Heart left ventricle (tissue), 16 donors: Measurements from ENCODE around the gene VASN. TPM values are rescaled to one million over a fixed set of nuclear protein-coding genes. Genes with fewer than 3 reads are reported as not detected.

Source experiments
- ATAC-seq, 4 donors: fragments of 200-7000 bp; cut with Tn5 transposase; one replicate each; pipeline ENCODE4 v1.9.1; 2020 to 2022; ENCODE audit warnings: moderate library complexity in 4 of 4, mild to moderate bottlenecking in 3 of 4, moderate number of reproducible peaks in 1 of 4
- DNase-seq, 5 donors: peaks; one replicate each; pipeline ENCODE4 v3.0.0-alpha.2; 2020
- H3K27ac ChIP-seq, 12 donors: fragments of 200-600 bp; sonication (generic) in 4 of 12; one replicate each; pipeline versions ENCODE4 v1.5.0 to v1.8.0; 2016 to 2022; ENCODE audit warnings: mild to moderate bottlenecking in 2 of 12
- H3K27me3 ChIP-seq, 9 donors: fragments of 200-600 bp; sonication (generic) in 2 of 9; one replicate each; pipeline versions ENCODE4 v1.5.1 to v1.8.0; 2016 to 2022; ENCODE audit warnings: mild to moderate bottlenecking in 3 of 9
- H3K36me3 ChIP-seq, 9 donors: fragments of 200-600 bp; sonication (generic) in 2 of 9; one replicate each; pipeline versions ENCODE4 v1.5.0 to v1.8.0; 2018 to 2022; ENCODE audit warnings: mild to moderate bottlenecking in 2 of 9
- H3K4me1 ChIP-seq, 12 donors: fragments of 200-600 bp; sonication (generic) in 4 of 12; one replicate each; pipeline versions ENCODE4 v1.5.0 to v1.8.0; 2016 to 2022; ENCODE audit warnings: mild to moderate bottlenecking in 3 of 12
- H3K4me3 ChIP-seq, 12 donors: fragments of 200-600 bp; sonication (generic) in 4 of 12; one replicate each; pipeline versions ENCODE4 v1.5.0 to v1.8.0; 2017 to 2022; ENCODE audit warnings: mild to moderate bottlenecking in 9 of 12, moderate library complexity in 4 of 12
- H3K9me3 ChIP-seq, 12 donors: fragments of 200-600 bp; sonication (generic) in 4 of 12; one replicate each; pipeline versions ENCODE4 v1.5.0 to v1.8.0; 2016 to 2022; ENCODE audit warnings: mild to moderate bottlenecking in 1 of 12
- CTCF ChIP-seq, 12 donors: fragments of 200-600 bp; sonication (generic) in 4 of 12; IDR thresholded peaks; one replicate each; pipeline versions ENCODE4 v1.5.0 to v1.8.0; 2018 to 2022; ENCODE audit warnings: antibody characterized with exemption in 12 of 12, mild to moderate bottlenecking in 5 of 12
- POLR2A ChIP-seq, 2 donors: fragments of 450-650 bp; IDR thresholded peaks; one replicate each; pipeline ENCODE4 v1.6.1; 2017; ENCODE audit warnings: antibody characterized with exemption in 2 of 2, mild to moderate bottlenecking in 2 of 2, moderate library complexity in 2 of 2
- WGBS, 4 donors: extraction: QIAGEN DNeasy Blood & Tissue Kit in 2 of 4; methylation state at CpG; one replicate each; pipeline versions ENCODE4 v1.1.5 to v1.1.7; 2013 to 2018; 5-methylcytosine and 5-hydroxymethylcytosine counted together
- intact Hi-C, 10 donors: fragments of 100-400 bp; cut with DNase I; formaldehyde crosslinking; loops; one replicate each; pipeline versions ENCODE4 v1.11.1 to v1.14.2; 2022
- polyA plus RNA-seq, 2 donors: library from polyadenylated mRNA; stranded (reverse); fragments of 200-250 nt; gene quantifications; one replicate each; pipeline ENCODE4 v1.2.3, GENCODE V29; 2013
- total RNA-seq, 9 donors: library from RNA; depleted of rRNA in 2 of 9; stranded (reverse); fragments of >200 nt in 2 of 9; fragmentation: NEBNext Ultra II Directional in 3 of 9; extraction: Animal tissue kit (Norgen Biotek cat#: 25700) in 3 of 9; gene quantifications; one replicate each; pipeline versions ENCODE4 v1.1.0 to v1.2.4, GENCODE V29; 2016 to 2023
- donor health status: ischemic (EF 13 %, LVEDD 7.1; RV severe dilation, severe dysfunction).
- donor health status: healthy with polysubstance abuse.
- donor health status: DM: no; HTN: yes; CAD: no.
- donor health status: DM: no; HTN: no; CAD: no.
- donor health status: ischemic (EF 25% LVEDD 6.9; RV normal size, moderate dysfunction).
- donor health status: ischemic (EF 25% LVEDD 5.7; RV mildly dilated, moderate dysfunction).
- donor health status: healthy.
- donor health status: DM: yes; HTN: yes; CAD: no.
- donor health status: ischemic (EF 35%, LVEDD 5.7; RV mildly dilated, moderate dysfunction).
- donor health status: nonischemic (EF 11% LVEDD 7.7; RV severe dilation, severe dysfunction).
- donor health status: DM: yes; HTN: yes; CAD: no.
- donor health status: PGD.
- donor health status: ischemic (EF 29% LVEDD 5.4; RV normal size, mild dysfunction).
- donor health status: nonischemic (EF 23%, LVEDD 6.1; RV moderate dilation, normal function).

VASN gene
- total and polyA plus RNA-seq, 11 donors = 3.8 to 20.0 (median 6.2) TPM

GRCh38 chr16:4334724-4335495, 36.7 kb upstream of the VASN start:
- H3K27me3 ChIP-seq = no peaks in the 10 kb centered on the region
- H3K27ac ChIP-seq = no peak overlapping the region
- intact Hi-C loops = loop anchor here in 6 of 10 donors (5.0 to 10.0 kb wide), 4 partner anchors 130 to 350 kb away; no protein-coding TSS in a partner anchor
- H3K4me3 ChIP-seq = no peak overlapping the region
- peaks cover 0 to 30% (median 14%) of the 10 kb centered on the region in 12 donors for H3K4me1 ChIP-seq
- DNase-seq (no peak), ATAC-seq (no peak)
- 86 to 93% (median 88%) methylated on average over 23 to 32 of the region's 32 CpGs for WGBS, 4 donors
- TF ChIP-seq CTCF (IDR thresholded peaks at IDR 0.05) (no peak), POLR2A (IDR thresholded peaks at IDR 0.05) (no peak)
- no peaks in the 10 kb centered on the region for H3K9me3 ChIP-seq
- peaks cover 0 to 70% (median 62%) of the 10 kb centered on the region in 9 donors for H3K36me3 ChIP-seq

GRCh38 chr16:4336701-4337539, 34.7 kb upstream of the VASN start:
- Histone ChIP-seq H3K36me3 (peaks cover 0 to 81% (median 74%) of the 10 kb centered on the region in 9 donors), H3K4me1 (peaks cover 0 to 34% (median 14%) of the 10 kb centered on the region in 12 donors), H3K27ac (no peak overlapping the region), H3K9me3 (no peaks in the 10 kb centered on the region), H3K27me3 (no peaks in the 10 kb centered on the region), H3K4me3 (no peak overlapping the region)
- intact Hi-C loops = loop anchor here in 3 of 10 donors (10.0 kb wide), 3 partner anchors 132 to 352 kb away; no protein-coding TSS in a partner anchor
- 87 to 95% (median 91%) methylated on average over 15 to 41 of the region's 41 CpGs for WGBS, 4 donors
- DNase-seq (no peak), ATAC-seq (peak in 2 of 4 donors; percentile 2 to 3)
- TF ChIP-seq POLR2A (IDR thresholded peaks at IDR 0.05) (no peak), CTCF (IDR thresholded peaks at IDR 0.05) (no peak)

DNA sequence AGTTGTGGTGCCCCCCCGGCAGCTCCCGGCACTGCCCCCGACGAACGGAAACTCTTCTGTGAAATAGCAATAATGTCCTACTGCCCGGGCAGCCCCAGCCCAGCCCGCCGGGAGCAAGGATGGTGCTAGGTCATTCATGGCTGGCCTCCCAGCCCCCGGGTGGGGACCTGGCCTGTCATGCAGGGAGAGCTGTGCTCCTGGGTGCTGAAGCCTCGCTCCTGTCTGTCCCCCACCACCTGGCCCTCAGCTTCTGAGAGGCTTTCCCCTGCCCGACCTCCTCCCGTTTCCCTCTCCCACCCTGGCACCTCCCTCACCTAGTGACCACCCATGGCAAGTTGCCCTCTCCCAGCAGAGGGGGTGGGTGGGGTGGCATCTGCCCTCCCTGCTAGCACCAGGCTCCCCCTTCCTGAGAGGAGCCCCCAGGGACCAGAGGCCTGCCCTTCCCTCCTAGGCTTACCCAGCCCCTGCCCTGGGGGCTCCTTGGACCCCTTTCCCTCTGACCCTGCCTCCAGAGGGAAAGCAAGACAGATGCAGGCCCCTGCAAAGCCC, 34.0 kb upstream of the VASN start:
- Histone ChIP-seq H3K9me3 (no peaks in the 10 kb centered on the region), H3K27ac (no peak overlapping the region), H3K4me3 (no peak overlapping the region), H3K4me1 (peaks cover 0 to 35% (median 14%) of the 10 kb centered on the region in 12 donors), H3K27me3 (no peaks in the 10 kb centered on the region), H3K36me3 (peaks cover 0 to 78% (median 68%) of the 10 kb centered on the region in 9 donors)
- TF ChIP-seq CTCF (IDR thresholded peaks at IDR 0.05) = no peak
- no peak for TF ChIP-seq POLR2A (IDR thresholded peaks at IDR 0.05)
- WGBS, 4 donors = 68 to 89% (median 85%) methylated on average over 6 to 12 of the region's 12 CpGs
- no peak for DNase-seq
- intact Hi-C loops = loop anchor here in 3 of 10 donors (10.0 kb wide), 3 partner anchors 133 to 353 kb away; no protein-coding TSS in a partner anchor
- ATAC-seq = no peak
